ENCODE data around the gene ARHGAP23. TPM values are rescaled to one million over a fixed set of nuclear protein-coding genes. Genes with fewer than 3 reads are reported as not detected.
"Not testable (repeated sequence)": the region's sequence is repeated elsewhere in the genome, so short reads cannot be mapped to it uniquely, and the experiment has no call there.

The ARHGAP23 gene
- total RNA-seq, 1 donor from 2014 or later: 0.61 TPM

- DNase-seq: no peak
- Mint-ChIP-seq H3K4me1 (peaks cover 6% of the 10 kb centered on the region), H3K27me3 (peaks cover 42% of the 10 kb centered on the region), H3K9me3 (no peaks in the 10 kb centered on the region), H3K27ac (no peak overlapping the region), H3K4me3 (no peak overlapping the region), H3K36me3 (ENCODE audit: low read depth) (peaks cover 3% of the 10 kb centered on the region)
- intact Hi-C loops (cut with micrococcal nuclease): no loop called here
These were observed 80.3 kb downstream of the ARHGAP23 start for GRCh38 chr17:38508570-38508950.

DNA sequence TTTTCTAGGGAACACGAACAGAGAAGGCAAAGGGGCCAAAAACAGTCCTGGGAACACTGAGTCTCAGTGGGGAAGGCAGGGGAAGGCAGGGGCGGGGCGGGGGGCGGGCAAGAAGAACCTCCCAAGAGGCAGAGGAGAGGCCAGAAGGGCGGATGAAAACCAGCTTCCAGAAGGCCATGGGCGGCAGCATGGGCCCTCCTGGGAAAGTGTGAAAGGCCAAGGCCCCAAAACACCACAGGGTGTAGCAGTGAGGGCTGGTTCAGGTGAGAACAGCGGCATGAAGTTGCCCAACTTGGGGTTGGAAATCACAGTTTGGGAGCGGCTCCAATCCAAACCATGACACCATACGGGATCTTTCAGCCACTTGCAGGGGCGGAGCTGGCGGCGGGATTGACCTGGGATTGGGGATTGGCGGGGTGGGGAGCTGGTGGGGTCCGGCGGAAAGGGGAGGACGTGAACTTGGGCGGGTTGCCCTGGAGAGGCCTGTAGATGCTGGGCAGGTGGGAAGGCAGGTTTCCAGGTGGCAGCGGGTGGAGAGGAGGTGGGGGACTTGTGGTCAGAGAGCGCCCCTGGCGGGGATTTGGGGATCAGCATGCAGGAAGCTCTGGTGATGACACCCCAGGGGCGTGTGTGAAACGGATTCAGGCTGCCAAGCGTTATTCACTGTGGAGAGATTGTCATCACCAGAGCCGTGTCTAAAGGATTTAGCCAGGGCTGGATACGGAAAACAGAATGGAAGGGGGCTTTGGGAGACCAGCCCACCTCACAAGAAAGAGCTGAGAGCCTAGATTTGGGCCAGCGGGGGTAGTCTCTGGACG lies 80.9 kb downstream of the ARHGAP23 start:
- intact Hi-C loops (cut with micrococcal nuclease): no loop called here
- peaks cover 42% of the 10 kb centered on the region for H3K27me3 Mint-ChIP-seq
- H3K9me3 Mint-ChIP-seq: no peaks in the 10 kb centered on the region
- DNase-seq: peak; percentile 90
- H3K36me3 Mint-ChIP-seq (ENCODE audit: low read depth): peaks cover 3% of the 10 kb centered on the region
- peak overlapping the region; percentile 60 for H3K27ac Mint-ChIP-seq
- H3K4me1 Mint-ChIP-seq: peaks cover 6% of the 10 kb centered on the region
- H3K4me3 Mint-ChIP-seq: peak overlapping the region; percentile 84

DNA sequence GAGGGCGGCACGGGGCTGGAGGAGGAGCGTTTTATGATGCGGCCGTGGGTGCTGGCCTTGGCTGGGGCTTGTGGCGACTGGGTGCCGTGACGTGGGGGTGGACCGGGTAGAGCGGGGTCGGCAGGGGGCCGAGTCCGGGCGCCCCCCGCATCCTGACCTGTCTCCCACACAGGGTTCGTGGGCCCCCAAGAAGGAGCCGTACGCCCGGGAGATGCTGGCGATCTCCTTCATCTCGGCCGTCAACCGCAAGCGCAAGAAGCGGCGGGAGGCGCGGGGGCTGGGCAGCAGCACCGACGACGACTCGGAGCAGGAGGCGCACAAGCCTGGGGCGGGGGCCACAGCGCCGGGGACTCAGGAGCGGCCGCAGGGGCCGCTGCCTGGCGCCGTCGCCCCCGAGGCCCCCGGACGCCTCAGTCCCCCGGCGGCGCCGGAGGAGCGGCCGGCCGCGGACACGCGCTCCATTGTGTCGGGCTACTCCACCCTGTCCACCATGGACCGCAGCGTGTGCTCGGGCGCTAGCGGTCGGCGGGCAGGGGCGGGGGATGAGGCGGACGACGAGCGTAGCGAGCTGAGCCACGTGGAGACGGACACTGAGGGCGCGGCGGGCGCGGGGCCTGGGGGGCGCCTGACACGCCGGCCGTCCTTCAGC lies 81.6 kb downstream of the ARHGAP23 start:
- Mint-ChIP-seq H3K27ac (no peak overlapping the region), H3K36me3 (ENCODE audit: low read depth) (peaks cover 3% of the 10 kb centered on the region), H3K27me3 (peaks cover 42% of the 10 kb centered on the region), H3K4me1 (peaks cover 6% of the 10 kb centered on the region), H3K4me3 (peak overlapping the region; percentile 84), H3K9me3 (no peaks in the 10 kb centered on the region)
- DNase-seq: no peak
- intact Hi-C loops (cut with micrococcal nuclease): no loop called here

GRCh38 chr17:38510421-38511149 lies 82.3 kb downstream of the ARHGAP23 start:
- H3K27me3 Mint-ChIP-seq: peaks cover 42% of the 10 kb centered on the region
- H3K4me1 Mint-ChIP-seq: peaks cover 6% of the 10 kb centered on the region
- DNase-seq: no peak
- peaks cover 3% of the 10 kb centered on the region for H3K36me3 Mint-ChIP-seq (ENCODE audit: low read depth)
- H3K27ac Mint-ChIP-seq: no peak overlapping the region
- no peaks in the 10 kb centered on the region for H3K9me3 Mint-ChIP-seq
- intact Hi-C loops (cut with micrococcal nuclease): no loop called here
- peak overlapping the region; percentile 15 for H3K4me3 Mint-ChIP-seq

DNA sequence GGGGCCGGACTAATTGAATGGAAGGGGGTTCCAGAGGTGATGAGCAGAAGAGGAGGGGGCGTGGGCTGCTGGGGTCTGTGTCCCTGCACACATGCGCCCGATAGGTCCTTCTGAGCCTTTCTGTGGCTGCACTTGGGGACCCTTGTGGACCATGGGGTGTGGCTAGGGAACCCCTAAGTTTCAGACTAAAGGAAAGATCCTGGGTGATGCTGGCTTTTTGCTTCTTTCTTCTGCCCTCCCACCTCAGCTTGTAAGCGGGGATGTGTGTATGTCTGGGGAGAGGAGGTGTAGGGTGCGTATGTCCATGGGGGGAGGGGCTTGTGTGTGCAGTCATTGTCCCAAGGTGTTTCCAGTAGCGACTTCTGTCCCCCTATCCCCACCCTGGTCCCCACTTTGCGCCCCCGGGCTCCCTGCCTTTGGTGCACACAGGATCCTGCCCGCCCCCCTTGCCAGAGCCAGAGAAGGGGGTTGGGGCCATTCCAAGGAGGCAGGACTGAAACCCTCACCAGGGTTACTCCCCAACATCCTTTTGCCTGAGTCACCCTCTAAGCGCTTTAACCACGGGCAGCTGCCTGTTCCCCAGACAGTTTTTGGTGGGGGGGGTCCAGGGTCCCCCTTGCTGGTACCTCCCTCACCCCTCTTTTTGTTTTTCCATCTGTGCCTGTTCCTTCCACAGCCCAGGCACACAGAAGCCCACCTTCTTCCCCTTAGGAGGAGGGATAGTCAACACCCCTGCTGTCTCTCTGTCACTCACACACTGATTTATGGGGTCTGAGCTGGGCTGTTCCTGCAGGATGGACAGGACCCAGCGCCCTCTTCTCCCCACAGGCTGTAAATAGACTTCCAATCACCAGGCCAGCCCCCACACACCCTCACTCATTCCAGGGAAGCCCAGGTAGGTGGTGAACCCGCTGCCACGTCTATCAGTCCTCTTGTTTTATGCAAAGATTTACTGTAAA lies 83.2 kb downstream of the ARHGAP23 start:
- H3K27ac Mint-ChIP-seq: no peak overlapping the region
- peak overlapping the region; percentile 15 for H3K4me3 Mint-ChIP-seq
- no peak for DNase-seq
- H3K36me3 Mint-ChIP-seq (ENCODE audit: low read depth): peaks cover 3% of the 10 kb centered on the region
- intact Hi-C loops (cut with micrococcal nuclease): no loop called here
- H3K4me1 Mint-ChIP-seq: peaks cover 6% of the 10 kb centered on the region
- H3K9me3 Mint-ChIP-seq: no peaks in the 10 kb centered on the region
- H3K27me3 Mint-ChIP-seq: peaks cover 42% of the 10 kb centered on the region

DNA sequence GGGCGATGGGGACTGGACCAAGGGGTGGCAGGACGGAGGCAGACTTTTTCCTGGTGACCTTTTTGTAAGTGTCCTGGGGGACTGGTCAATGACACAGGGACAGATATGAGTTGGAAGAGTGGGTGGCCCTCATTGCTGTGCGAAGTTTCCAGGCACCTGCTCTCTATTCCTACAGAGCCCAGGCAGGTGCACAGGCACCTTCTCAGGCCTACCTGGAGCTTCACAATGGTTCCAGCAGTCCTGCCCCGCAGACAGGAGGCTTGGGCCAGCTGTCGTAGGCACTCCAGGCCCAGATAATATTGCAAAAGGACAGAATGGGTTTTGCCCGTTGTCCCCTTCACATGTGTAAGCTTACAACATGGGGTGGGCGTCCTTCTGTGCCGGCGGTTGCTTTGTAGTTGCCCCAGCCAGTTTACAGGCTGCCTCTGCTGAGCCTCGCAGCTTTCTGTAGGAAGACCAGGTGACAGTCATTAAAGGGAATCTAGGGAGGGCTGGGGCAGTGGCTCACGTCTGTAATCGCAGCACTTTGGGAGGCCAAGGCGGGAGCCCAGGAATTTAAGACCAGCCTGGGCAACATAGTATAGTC lies 84.3 kb downstream of the ARHGAP23 start:
- intact Hi-C loops (cut with micrococcal nuclease): no loop called here
- DNase-seq: no peak
- Mint-ChIP-seq H3K4me3 (no peak overlapping the region), H3K9me3 (no peaks in the 10 kb centered on the region), H3K36me3 (ENCODE audit: low read depth) (peaks cover 3% of the 10 kb centered on the region), H3K4me1 (peaks cover 6% of the 10 kb centered on the region), H3K27me3 (peaks cover 40% of the 10 kb centered on the region), H3K27ac (no peak overlapping the region)

GRCh38 chr17:38526526-38526925 lies 98.3 kb downstream of the ARHGAP23 start:
- intact Hi-C loops (cut with micrococcal nuclease); H3K36me3 Mint-ChIP-seq (ENCODE audit: low read depth); H3K27ac Mint-ChIP-seq; H3K4me1 Mint-ChIP-seq; H3K9me3 Mint-ChIP-seq; H3K4me3 Mint-ChIP-seq; DNase-seq: not testable (repeated sequence)
- peaks cover 11% of the 10 kb centered on the region for H3K27me3 Mint-ChIP-seq

DNA sequence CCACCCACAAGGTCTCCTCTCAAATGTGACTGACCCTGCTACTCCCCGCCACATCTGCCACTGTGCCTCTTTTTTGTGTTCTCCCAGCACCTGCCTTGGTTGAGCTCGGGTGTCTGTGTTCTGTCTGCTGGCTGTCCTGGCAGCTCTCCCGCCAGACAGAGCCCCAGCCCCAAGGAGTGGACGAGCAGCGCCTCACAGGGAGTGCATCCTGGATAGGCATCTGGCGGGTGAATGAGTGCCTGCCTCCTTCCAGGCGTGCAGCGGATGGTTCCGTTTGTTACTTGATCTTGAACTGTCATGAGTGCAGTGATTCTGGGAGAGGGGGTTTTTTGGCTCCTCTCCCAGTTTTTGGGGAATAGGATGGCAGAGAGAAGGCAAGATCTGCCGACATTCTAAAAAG lies 99.9 kb downstream of the ARHGAP23 start:
- Mint-ChIP-seq H3K27me3 (peaks cover 11% of the 10 kb centered on the region), H3K27ac (peak overlapping the region; percentile 25)
- H3K4me3 Mint-ChIP-seq; H3K36me3 Mint-ChIP-seq (ENCODE audit: low read depth); H3K4me1 Mint-ChIP-seq; DNase-seq; intact Hi-C loops (cut with micrococcal nuclease); H3K9me3 Mint-ChIP-seq: not testable (repeated sequence)

- H3K36me3 Mint-ChIP-seq (ENCODE audit: low read depth); DNase-seq; H3K4me3 Mint-ChIP-seq; intact Hi-C loops (cut with micrococcal nuclease); H3K9me3 Mint-ChIP-seq; H3K4me1 Mint-ChIP-seq; H3K27ac Mint-ChIP-seq: not testable (repeated sequence)
- H3K27me3 Mint-ChIP-seq: peaks cover 14% of the 10 kb centered on the region
These were observed 102.6 kb downstream of the ARHGAP23 start for GRCh38 chr17:38530856-38531255.

GRCh38 chr17:38531761-38532160 lies 103.5 kb downstream of the ARHGAP23 start:
- intact Hi-C loops (cut with micrococcal nuclease); H3K4me3 Mint-ChIP-seq; H3K4me1 Mint-ChIP-seq; H3K9me3 Mint-ChIP-seq; DNase-seq; H3K36me3 Mint-ChIP-seq (ENCODE audit: low read depth); H3K27ac Mint-ChIP-seq: not testable (repeated sequence)
- peaks cover 14% of the 10 kb centered on the region for H3K27me3 Mint-ChIP-seq

DNA sequence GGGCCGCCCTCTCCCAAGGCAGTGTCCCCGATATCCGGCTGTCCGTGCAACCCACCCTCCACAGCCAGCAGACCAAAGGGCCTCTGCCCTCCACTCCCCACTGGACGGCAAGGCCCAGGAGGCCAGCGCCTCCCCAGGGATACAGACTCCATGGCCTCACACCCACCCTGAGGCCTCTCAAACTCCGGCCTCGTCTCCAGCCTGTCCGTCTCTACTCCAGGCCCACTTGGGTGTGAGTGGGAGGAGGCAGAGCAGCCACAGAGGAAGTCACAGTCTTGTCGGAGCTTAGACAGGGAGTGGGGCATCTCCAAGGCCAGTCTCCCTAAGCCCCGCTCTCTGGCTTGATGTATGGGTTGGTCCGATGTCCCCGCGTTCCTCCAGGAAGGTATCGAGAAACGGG lies 104.2 kb downstream of the ARHGAP23 start:
- H3K27me3 Mint-ChIP-seq: peaks cover 14% of the 10 kb centered on the region
- intact Hi-C loops (cut with micrococcal nuclease): no loop called here
- H3K4me1 Mint-ChIP-seq: peaks cover 2% of the 10 kb centered on the region
- DNase-seq: no peak
- H3K9me3 Mint-ChIP-seq: no peaks in the 10 kb centered on the region
- H3K4me3 Mint-ChIP-seq: no peak overlapping the region
- no peak overlapping the region for H3K27ac Mint-ChIP-seq
- H3K36me3 Mint-ChIP-seq (ENCODE audit: low read depth): no peaks in the 10 kb centered on the region

DNA sequence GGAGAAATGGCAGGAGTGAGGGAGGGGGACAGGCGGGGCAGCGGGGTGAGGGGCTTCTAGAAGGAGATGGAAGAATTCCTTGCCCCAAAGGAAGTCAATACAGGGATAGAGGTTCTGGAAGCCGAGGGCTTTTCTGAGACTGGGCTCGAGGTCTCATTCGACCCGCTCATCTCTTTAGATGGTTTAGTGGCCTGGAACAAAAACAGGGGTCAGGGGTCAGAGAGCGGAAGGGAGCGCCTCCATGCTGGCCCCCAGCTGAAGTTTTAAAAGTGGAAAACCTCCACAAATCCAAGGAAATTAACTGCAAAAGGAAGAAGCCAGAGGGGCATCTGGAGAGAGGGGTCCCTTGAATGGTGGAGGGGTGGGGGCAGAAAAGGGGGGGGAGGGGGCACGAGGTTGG lies 105.0 kb downstream of the ARHGAP23 start:
- DNase-seq: no peak
- Mint-ChIP-seq H3K27me3 (peaks cover 10% of the 10 kb centered on the region), H3K36me3 (ENCODE audit: low read depth) (no peaks in the 10 kb centered on the region), H3K27ac (no peak overlapping the region), H3K4me3 (no peak overlapping the region), H3K9me3 (no peaks in the 10 kb centered on the region), H3K4me1 (peaks cover 2% of the 10 kb centered on the region)
- intact Hi-C loops (cut with micrococcal nuclease): no loop called here

- Mint-ChIP-seq H3K27me3 (peaks cover 8% of the 10 kb centered on the region), H3K4me3 (no peak overlapping the region), H3K27ac (no peak overlapping the region), H3K9me3 (no peaks in the 10 kb centered on the region), H3K36me3 (ENCODE audit: low read depth) (no peaks in the 10 kb centered on the region), H3K4me1 (no peaks in the 10 kb centered on the region)
- intact Hi-C loops (cut with micrococcal nuclease): no loop called here
- DNase-seq: no peak
These were observed 105.7 kb downstream of the ARHGAP23 start for GRCh38 chr17:38533866-38534497.

All from activated CD4-positive, alpha-beta T cell treated with anti-CD3 and anti-CD28 coated beads, Interleukin-2, amount 10 ng/mL, durations not matched to agents 24 days and 14 days (primary cell).